GM04504 (cell line): ENCODE results near the gene LYAR.
A peak's percentile ranks its signal among the peaks of the same experiment; 100 is the strongest.

Experiments used
- DNase-seq: peaks from one replicate; pipeline ENCODE4 v3.0.0-alpha.2; 2012; ENCODE audit warnings: low read depth

LYAR gene

GRCh38 chr4:4289941-4290850 is at the start of gene LYAR, which contains the start of gene ZBTB49:
Gene LYAR (minus strand): TSS chr4:4290154. CDS start chr4:4283742, 6,412 bp downstream.
Gene ZBTB49 (plus strand): TSS chr4:4290251. CDS start chr4:4299946, 9,695 bp downstream.
- DNase-seq, result peak; percentile 73

GRCh38 chr4:4339504-4340085 is 49.6 kb upstream of the LYAR start:
- no peak for DNase-seq

GRCh38 chr4:4338210-4339001 is 48.5 kb upstream of the LYAR start:
- DNase-seq, result no peak

GRCh38 chr4:4334798-4335520 is 45.0 kb upstream of the LYAR start:
- DNase-seq, result peak; percentile 10

- peak; percentile 93 for DNase-seq
Measured at GRCh38 chr4:4333265-4333706, 43.3 kb upstream of the LYAR start.

- no peak for DNase-seq
Measured at GRCh38 chr4:4332529-4332928, 42.6 kb upstream of the LYAR start.

GRCh38 chr4:4330794-4331193 is 40.8 kb upstream of the LYAR start:
- no peak for DNase-seq

GRCh38 chr4:4329496-4329895 is 39.5 kb upstream of the LYAR start:
- no peak for DNase-seq

- DNase-seq, result no peak
Measured at GRCh38 chr4:4328840-4329239, 38.9 kb upstream of the LYAR start.

- DNase-seq, result no peak
Measured at GRCh38 chr4:4328206-4328605, 38.3 kb upstream of the LYAR start.

GRCh38 chr4:4327652-4328121 is 37.7 kb upstream of the LYAR start:
- no peak for DNase-seq

GRCh38 chr4:4326166-4326565 is 36.2 kb upstream of the LYAR start:
- no peak for DNase-seq

GRCh38 chr4:4325321-4325720 is 35.4 kb upstream of the LYAR start:
- no peak for DNase-seq

GRCh38 chr4:4323705-4324534 is 34.0 kb upstream of the LYAR start:
- no peak for DNase-seq

GRCh38 chr4:4321951-4322688 is 32.2 kb upstream of the LYAR start:
- DNase-seq, result no peak

- DNase-seq, result no peak
Measured at GRCh38 chr4:4320951-4321714, 31.2 kb upstream of the LYAR start.

- no peak for DNase-seq
Measured at GRCh38 chr4:4320528-4320927, 30.6 kb upstream of the LYAR start.

GRCh38 chr4:4317496-4318232 is 27.7 kb upstream of the LYAR start:
- DNase-seq, result no peak

GRCh38 chr4:4316150-4316495 is 26.2 kb upstream of the LYAR start:
- DNase-seq, result no peak
